MV-4-11 (cell line): ENCODE measurements around the gene AKAP13.

Source experiments
- DNase-seq: peaks from one replicate; lab custom pipeline; 2025; lab: John Stamatoyannopoulos, UW

AKAP13 gene

DNA sequence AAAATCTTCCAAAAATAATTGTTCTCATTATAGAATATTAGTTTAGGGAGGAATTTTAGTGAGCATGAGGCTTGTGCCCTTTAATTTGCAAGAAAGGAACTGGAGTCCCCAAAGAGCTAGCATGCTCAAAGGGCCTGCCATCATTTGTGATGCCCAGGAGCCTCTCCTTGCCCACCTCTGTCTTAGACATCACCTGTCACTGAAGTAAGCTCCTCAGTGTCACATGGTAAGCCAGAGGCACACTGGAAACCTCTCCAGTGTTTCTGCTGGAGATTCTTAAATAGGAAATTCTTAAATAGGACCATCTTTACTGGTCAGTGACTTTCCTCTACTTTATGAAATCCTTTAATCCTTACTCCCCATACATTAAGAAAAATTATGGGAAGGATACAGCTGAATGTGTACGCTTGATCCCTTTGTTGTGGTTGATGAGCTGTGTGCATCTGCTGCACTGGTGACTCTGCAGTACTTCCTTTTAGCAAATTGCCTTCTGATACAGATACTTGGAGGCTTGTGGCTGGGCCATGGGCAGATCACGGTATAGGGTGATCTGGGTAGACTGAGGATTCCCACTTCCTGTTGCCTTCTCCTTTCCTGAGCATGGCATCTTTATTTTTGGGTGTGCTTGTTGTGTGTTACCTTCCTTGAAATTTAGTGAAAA lies 216.9 kb downstream of the AKAP13 start:
- peak; percentile 32 for DNase-seq

DNA sequence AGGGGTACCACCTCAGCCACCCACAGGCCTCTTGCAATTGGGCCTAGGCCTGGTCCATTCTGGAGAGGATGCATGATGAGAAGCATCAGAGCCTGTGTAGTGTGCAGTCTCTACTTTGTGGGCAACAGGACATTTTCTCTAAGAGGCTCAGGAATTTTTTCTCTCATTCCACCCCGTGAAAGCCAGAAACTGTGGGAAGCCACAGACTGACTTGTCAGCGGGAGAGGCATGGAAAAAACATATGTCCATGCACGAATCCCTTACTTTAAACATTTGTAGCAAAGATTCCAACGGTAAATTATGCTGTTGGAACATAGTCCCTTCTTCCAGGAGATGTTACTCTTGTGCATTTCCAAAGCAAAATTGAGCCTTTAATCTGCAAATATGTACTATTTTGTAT lies 217.8 kb downstream of the AKAP13 start:
- DNase-seq, result no peak

DNA sequence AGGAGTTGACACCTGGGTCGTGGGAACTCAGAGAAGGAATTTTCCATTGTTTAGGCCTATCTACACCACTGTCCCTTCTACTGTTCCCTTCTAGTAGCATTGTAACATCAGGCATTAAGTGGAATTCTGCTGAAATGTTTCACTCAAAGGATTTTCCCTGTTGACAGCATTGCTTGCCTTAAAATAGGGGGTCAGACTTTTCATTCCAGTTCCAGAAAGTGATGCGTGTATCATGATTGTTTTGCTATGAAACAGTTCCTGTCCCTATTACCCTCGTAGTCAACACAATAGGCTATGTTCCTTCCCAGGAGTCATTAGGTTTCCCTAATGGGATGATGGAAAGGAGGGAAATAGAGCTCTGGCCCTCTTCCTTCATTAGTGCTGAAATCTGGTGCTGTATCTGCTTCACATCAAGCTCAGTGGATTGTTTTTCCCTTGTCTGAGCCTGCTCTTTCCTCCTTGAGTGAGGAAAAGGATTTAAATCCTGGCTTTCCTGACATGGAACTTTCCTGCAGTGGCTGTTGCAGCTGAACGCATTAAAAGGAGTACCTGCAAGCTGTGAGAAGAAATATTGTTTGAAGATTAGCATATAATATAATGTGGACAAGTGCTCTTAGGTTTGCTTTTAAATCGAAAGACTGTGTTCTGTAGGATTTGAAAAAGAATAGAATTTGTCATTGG lies 218.5 kb downstream of the AKAP13 start:
- no peak for DNase-seq

GRCh38 chr15:85600001-85600400 lies 219.6 kb downstream of the AKAP13 start:
- DNase-seq, result peak; percentile 5

- DNase-seq, result no peak
Measured at GRCh38 chr15:85603160-85603559, 222.8 kb downstream of the AKAP13 start.

GRCh38 chr15:85603703-85604102 lies 223.3 kb downstream of the AKAP13 start:
- no peak for DNase-seq

DNA sequence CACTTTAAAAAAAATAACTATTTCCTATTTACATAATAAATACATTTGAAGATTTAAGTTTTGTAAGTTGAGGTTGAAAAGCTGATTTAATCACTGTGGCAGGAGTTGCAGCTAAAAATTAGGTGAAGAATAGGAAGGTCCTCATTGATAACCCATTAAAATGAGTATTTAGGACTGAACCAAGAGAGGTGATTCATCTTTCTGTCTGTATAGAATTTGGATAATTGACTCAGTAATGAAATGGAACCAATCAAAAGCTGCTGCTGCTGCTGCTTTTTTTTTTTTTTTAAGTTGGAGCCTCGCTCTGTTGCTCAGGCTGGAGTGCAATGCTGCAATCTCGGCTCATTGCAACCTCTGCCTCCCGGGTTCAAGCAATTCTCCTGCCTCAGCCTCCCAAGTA lies 223.8 kb downstream of the AKAP13 start:
- no peak for DNase-seq

DNA sequence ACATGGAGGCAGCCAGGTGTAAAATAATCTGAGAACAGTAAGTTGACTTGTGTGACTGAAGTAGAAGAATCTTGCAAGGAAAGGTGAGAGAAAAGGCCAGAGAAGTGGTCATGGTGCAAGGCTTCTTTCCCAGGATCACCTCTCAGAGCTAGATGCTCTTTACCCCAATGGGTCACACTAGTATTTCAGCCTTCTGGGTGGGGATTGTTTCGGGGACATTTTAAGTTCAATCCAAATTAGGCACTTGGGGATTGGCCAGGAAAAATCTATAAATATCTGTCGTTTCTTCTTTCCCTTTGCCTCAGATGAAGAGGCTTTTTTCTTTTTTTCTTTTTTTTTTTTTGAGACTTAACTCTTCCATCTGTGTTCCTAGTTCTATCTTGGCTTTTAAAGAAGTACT lies 226.3 kb downstream of the AKAP13 start:
- DNase-seq, result no peak

GRCh38 chr15:85607141-85607806 lies 226.9 kb downstream of the AKAP13 start:
- DNase-seq, result no peak

GRCh38 chr15:85607842-85608241 lies 227.4 kb downstream of the AKAP13 start:
- DNase-seq, result no peak

DNA sequence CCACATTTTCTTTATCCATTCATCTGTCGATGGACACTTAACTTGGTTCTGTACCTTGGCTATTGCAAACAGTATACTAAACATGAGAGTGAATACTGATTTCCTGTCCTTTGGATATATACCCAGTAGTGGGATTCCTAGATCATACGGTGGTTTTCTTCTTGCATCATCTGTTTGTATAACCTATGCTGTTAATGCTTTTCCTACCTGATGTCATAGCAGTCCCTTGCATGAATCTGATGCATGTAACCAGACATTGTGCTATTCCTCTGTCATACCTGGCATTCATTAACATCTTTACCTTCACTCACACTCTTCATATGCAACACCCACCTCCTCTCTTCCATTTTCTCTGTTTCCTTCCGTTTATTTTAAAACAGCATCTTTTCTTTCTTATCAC lies 229.1 kb downstream of the AKAP13 start:
- DNase-seq, result no peak

DNA sequence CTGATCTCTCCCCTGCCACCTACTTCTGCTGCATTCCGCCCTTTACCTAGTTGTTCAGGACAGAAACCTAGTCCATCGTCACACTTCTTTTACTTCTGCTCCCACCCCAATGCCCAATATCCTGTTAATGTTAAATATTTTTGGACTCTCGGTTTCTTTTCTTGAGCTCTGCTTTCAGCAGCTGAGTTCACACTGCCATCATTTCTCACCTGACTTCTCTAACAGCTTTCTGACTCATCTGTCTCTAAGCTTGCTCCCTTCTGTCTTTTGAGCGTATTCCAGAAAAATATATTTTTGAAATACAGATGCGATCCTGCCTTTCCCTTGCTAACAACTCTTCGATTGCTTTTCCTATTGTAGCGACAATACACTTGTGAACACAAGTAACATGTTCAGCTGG lies 231.0 kb downstream of the AKAP13 start:
- no peak for DNase-seq

DNA sequence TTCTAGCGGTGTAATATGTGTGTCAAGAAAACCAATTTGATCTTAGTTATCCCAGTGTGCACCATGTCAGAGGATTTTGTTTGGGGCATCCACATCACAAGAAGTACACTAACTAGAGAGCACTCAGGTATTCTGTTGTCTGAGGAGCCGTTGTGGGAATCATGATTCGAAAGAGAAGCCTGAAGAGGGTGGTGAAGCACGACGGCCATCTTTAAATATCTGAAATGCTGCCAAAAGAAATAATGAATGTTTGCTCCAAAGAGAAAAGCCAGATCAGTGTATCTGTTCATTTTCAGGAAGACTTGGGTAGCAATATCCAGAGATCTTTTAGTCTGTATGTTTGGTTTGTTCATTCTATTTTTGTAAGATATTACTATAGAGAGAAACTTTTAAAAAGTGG lies 233.7 kb downstream of the AKAP13 start:
- DNase-seq, result peak; percentile 26

DNA sequence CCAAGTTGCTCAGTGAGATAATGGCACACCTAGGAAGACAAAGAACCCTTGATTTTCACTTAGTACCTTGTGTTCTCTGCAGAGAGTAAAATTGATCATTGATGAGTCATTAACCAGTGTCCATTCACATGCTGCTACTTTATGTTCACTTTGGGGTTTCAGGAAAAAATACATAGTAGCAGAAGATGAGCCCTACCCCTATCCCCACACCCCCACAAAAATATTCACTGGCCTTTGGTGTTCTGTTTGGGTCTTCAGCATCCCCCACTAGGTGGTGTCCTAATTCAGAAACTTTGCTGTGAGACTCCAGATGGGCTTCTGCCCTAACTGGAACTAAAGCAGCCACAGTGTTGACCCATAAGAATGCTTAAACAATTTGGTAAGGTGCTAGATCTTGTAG lies 235.5 kb downstream of the AKAP13 start:
- peak; percentile 57 for DNase-seq

GRCh38 chr15:85616549-85617110 lies 236.2 kb downstream of the AKAP13 start:
- no peak for DNase-seq

DNA sequence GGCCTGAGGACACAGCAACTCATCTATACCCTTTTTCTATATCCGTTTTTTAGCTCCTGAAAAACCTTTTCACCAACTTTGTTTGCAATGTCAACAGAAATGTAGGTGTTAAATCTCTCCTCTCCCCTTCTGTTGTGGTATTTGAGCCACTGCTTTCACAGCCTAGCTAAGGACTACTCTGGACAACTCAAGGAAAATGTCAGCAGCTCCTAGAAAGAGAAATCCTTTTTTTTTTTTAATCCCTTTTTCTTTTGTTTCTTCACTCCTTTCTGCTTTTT lies 237.8 kb downstream of the AKAP13 start:
- no peak for DNase-seq

- peak; percentile 88 for DNase-seq
Measured at GRCh38 chr15:85618956-85619491, 238.6 kb downstream of the AKAP13 start.

DNA sequence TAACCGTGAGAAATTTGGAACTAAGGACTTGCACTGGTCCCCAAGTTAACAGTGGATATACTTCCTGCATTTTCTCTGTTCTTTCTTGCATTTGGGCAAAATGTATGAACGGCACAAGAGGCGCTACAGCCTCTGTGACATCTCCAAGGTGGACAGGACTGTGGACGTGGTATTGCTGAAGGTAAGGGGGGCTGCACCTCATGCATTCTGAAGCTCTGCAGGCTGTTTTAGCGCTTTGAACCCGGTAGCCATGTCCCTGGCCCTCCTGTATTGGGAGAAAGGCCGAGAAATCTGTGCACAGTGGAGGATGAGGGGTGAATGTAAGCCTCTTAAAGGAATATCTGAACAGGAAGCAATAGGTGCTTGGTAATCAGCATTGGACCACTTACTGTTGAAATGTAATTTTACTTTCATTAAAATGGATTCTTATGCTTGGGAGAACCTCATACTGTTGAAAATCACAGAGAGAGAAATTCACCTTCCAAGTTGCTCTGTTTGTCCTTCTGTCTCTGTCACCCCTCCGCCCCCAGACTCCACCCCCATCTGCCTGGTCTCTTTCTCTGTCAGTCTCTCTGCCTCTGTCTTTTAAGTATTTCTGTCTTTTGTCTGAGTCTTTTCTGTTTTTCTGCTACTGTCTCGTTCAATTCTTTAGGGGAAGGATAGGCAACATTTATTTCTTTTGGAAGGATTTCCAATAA lies 239.7 kb downstream of the AKAP13 start:
- no peak for DNase-seq

DNA sequence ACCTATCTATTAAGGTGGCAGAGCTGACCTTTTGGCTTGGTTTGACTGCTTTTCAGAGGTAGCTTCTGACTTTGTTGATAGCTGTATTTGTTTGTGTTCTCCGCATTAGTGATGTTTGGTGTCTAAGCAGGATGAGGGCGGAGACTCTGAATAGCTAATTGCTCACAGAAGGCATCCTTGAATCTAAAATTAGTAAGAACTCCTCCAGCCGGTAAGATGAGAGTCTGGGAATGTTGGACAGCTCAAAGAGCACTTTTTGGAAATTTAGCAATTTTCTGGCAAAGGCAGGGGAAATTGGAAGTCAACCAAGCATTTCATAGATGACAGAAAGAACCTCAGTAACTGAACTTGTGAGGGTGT lies 240.3 kb downstream of the AKAP13 start:
- DNase-seq, result no peak

DNA sequence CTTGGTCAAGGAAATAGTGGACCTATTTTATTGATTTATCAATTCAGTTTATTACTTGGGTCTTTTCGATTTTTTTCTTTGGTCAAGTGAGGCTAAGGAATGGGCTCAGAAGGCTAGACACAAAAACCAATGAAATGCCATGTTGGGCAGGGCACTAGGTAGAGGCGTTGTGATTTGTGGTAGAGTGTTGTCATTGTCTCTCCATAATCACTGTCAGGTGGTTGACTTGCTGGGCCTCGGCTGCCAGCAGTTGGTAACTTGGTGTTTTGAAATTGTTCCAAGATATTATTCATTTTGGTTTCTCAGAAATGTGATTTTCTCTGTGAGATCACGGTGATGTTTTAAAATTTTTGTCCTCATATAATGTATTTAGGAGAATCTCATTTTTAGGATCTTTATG lies 240.7 kb downstream of the AKAP13 start:
- DNase-seq, result no peak

GRCh38 chr15:85622221-85622831 lies 241.9 kb downstream of the AKAP13 start:
- no peak for DNase-seq
